HepG2 (cell line): Measurements from ENCODE around the gene TMUB1. TPM values are rescaled to one million over a fixed set of nuclear protein-coding genes. Genes with fewer than 3 reads are reported as not detected.
A peak's percentile ranks its signal among the peaks of the same experiment; 100 is the strongest.

ENCODE experiments used
- FOXM1 ChIP-seq: sonication (generic); formaldehyde crosslinking; IDR thresholded peaks from 2 replicates; pipeline ENCODE4 v1.5.0; 2020; ENCODE audit warnings: missing genetic modification reagents
- GABPB1 ChIP-seq: IDR thresholded peaks from 2 replicates; pipeline ENCODE4 v1.6.1; 2016; ENCODE audit warnings: mild to moderate bottlenecking, missing genetic modification reagents, moderate library complexity, missing compliant biosample characterization
- GRHL1 ChIP-seq: sonication (generic); formaldehyde crosslinking; conservative IDR thresholded peaks from 2 replicates; pipeline ENCODE4 v1.8.0; 2022; ENCODE audit warnings: missing genetic modification reagents
- KDM5A ChIP-seq: fragments of 200-600 bp; sonication (generic); IDR thresholded peaks from 2 replicates; pipeline ENCODE4 v1.7.0; 2018; ENCODE audit warnings: antibody characterized with exemption, mild to moderate bottlenecking, low read length, borderline replicate concordance
- MAFF ChIP-seq: IDR thresholded peaks from 2 replicates; pipeline ENCODE4 v1.6.1; 2011; ENCODE audit warnings: low read depth, low read length, improper control_type of control experiment
- MTF2 ChIP-seq: sonication (generic); formaldehyde crosslinking; IDR thresholded peaks from 2 replicates; pipeline ENCODE4 v1.5.0; 2020; ENCODE audit warnings: missing genetic modification reagents, borderline replicate concordance
- NRL ChIP-seq: sonication (generic); formaldehyde crosslinking; IDR thresholded peaks from 2 replicates; pipeline ENCODE4 v1.5.0; 2020; ENCODE audit warnings: missing genetic modification reagents, mild to moderate bottlenecking, moderate library complexity, borderline replicate concordance
- POLR2AphosphoS2 ChIP-seq: IDR thresholded peaks from 2 replicates; pipeline ENCODE4 v1.6.1; 2011; ENCODE audit warnings: low read depth, low read length, improper control_type of control experiment
- TBP ChIP-seq: sonication (generic); formaldehyde crosslinking; IDR thresholded peaks from 2 replicates; pipeline ENCODE4 v1.5.0; 2020; ENCODE audit warnings: missing genetic modification reagents
- TSC22D2 ChIP-seq: sonication (generic); formaldehyde crosslinking; IDR thresholded peaks from 2 replicates; pipeline ENCODE4 v1.5.1; 2020; ENCODE audit warnings: missing genetic modification reagents, mild to moderate bottlenecking, borderline replicate concordance
- ZBED4 ChIP-seq: sonication (generic); formaldehyde crosslinking; IDR thresholded peaks from 2 replicates; pipeline ENCODE4 v1.4.0; 2020; ENCODE audit warnings: missing genetic modification reagents, borderline replicate concordance
- ZFP62 ChIP-seq: sonication (generic); formaldehyde crosslinking; IDR thresholded peaks from 2 replicates; pipeline ENCODE4 v1.4.0; 2020; ENCODE audit warnings: missing genetic modification reagents
- ZNF225 ChIP-seq: sonication (generic); formaldehyde crosslinking; IDR thresholded peaks from 2 replicates; pipeline ENCODE4 v1.4.0; 2020; ENCODE audit warnings: mild to moderate bottlenecking, missing genetic modification reagents
- ZNF3 ChIP-seq: IDR thresholded peaks from 2 replicates; pipeline ENCODE4 v1.7.0; 2017; ENCODE audit warnings: inconsistent platforms
- ZNF362 ChIP-seq: sonication (generic); formaldehyde crosslinking; IDR thresholded peaks from 2 replicates; pipeline ENCODE4 v1.4.0; 2020; ENCODE audit warnings: missing genetic modification reagents, mild to moderate bottlenecking, borderline replicate concordance
- ZNF841 ChIP-seq: sonication (generic); formaldehyde crosslinking; IDR thresholded peaks from 2 replicates; pipeline ENCODE4 v1.8.1; 2023; ENCODE audit warnings: missing genetic modification reagents, borderline replicate concordance
- polyA plus RNA-seq, 8 experiments: library from polyadenylated mRNA; depleted of rRNA in 3 of 8; stranded (reverse) in 7 of 8; unstranded in 1 of 8; fragments of >200 nt; fragmentation: Illumina TruSeq in 4 of 8; extraction: Trizol in 4 of 8; gene quantifications; 2 replicates each; pipeline versions ENCODE4 v1.2.1 to v1.2.3, GENCODE V29; 2011 to 2016; ENCODE audit warnings: low read depth in 4 of 8, missing spikeins in 1 of 8, mixed read lengths in 1 of 8; ENCODE audit not compliant: insufficient read depth in 1 of 8
- total RNA-seq, 5 experiments: library from RNA; depleted of rRNA; stranded (reverse); fragments of >200 nt; fragmentation: Illumina TruSeq; extraction: Trizol; gene quantifications; 2 replicates each; pipeline ENCODE4 v1.2.3, GENCODE V29; 2016; ENCODE audit warnings: low read depth in 1 of 5
- TF ChIP-seq, protein P1 (sequence below): sonication (generic); formaldehyde crosslinking; IDR thresholded peaks from 2 replicates; pipeline ENCODE4 v1.5.0; 2020; ENCODE audit warnings: mild to moderate bottlenecking, missing genetic modification reagents, moderate library complexity
- TF ChIP-seq, protein P2 (sequence below): sonication (generic); formaldehyde crosslinking; conservative IDR thresholded peaks from 2 replicates; pipeline ENCODE4 v1.4.0; 2020; ENCODE audit warnings: missing genetic modification reagents

The TMUB1 gene
- total and polyA plus RNA-seq, 2 of the 13 experiments (the other 11 are each of a cell fraction or from before 2014, with no cell fraction given): 44.8 to 51.6 TPM

- TF ChIP-seq TSC22D2 (CRISPR knock-in tag): no peak
- no peak for TF ChIP-seq NRL (CRISPR knock-in tag)
- 0 out of 2 replicates have a peak, but pooled peaks have one; percentile 58 for TF ChIP-seq ZFP62 (CRISPR knock-in tag)
- TF ChIP-seq FOXM1 (CRISPR knock-in tag): no peak
- TF ChIP-seq ZNF225 (CRISPR knock-in tag): peak; percentile 39; the same call in 1 of the 2 replicates
- TF ChIP-seq KDM5A: no peak; the same call in 1 of the 2 replicates
- no peak for TF ChIP-seq ZNF841
- TF ChIP-seq MAFF: no peak
- no peak for TF ChIP-seq ZNF3
- TF ChIP-seq, protein P1, sequence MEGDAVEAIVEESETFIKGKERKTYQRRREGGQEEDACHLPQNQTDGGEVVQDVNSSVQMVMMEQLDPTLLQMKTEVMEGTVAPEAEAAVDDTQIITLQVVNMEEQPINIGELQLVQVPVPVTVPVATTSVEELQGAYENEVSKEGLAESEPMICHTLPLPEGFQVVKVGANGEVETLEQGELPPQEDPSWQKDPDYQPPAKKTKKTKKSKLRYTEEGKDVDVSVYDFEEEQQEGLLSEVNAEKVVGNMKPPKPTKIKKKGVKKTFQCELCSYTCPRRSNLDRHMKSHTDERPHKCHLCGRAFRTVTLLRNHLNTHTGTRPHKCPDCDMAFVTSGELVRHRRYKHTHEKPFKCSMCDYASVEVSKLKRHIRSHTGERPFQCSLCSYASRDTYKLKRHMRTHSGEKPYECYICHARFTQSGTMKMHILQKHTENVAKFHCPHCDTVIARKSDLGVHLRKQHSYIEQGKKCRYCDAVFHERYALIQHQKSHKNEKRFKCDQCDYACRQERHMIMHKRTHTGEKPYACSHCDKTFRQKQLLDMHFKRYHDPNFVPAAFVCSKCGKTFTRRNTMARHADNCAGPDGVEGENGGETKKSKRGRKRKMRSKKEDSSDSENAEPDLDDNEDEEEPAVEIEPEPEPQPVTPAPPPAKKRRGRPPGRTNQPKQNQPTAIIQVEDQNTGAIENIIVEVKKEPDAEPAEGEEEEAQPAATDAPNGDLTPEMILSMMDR (CRISPR knock-in tag): no peak
- TF ChIP-seq ZNF362 (CRISPR knock-in tag): no peak
- no peak for TF ChIP-seq MTF2 (CRISPR knock-in tag)
- peak; percentile 91; the same call in 1 of the 2 replicates for TF ChIP-seq TBP (CRISPR knock-in tag)
- no peak for TF ChIP-seq ZBED4
- TF ChIP-seq, protein P2, sequence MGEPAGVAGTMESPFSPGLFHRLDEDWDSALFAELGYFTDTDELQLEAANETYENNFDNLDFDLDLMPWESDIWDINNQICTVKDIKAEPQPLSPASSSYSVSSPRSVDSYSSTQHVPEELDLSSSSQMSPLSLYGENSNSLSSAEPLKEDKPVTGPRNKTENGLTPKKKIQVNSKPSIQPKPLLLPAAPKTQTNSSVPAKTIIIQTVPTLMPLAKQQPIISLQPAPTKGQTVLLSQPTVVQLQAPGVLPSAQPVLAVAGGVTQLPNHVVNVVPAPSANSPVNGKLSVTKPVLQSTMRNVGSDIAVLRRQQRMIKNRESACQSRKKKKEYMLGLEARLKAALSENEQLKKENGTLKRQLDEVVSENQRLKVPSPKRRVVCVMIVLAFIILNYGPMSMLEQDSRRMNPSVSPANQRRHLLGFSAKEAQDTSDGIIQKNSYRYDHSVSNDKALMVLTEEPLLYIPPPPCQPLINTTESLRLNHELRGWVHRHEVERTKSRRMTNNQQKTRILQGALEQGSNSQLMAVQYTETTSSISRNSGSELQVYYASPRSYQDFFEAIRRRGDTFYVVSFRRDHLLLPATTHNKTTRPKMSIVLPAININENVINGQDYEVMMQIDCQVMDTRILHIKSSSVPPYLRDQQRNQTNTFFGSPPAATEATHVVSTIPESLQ (CRISPR knock-in tag): no peak
- TF ChIP-seq POLR2AphosphoS2: no peak
- TF ChIP-seq GRHL1 (CRISPR knock-in tag): no peak
- TF ChIP-seq GABPB1 (CRISPR knock-in tag): peak; percentile 97
Measured at GRCh38 chr7:151057989-151058780, 25.1 kb downstream of the TMUB1 start (continued).
